Activated CD4-positive, alpha-beta memory T cell treated with anti-CD3 and anti-CD28 coated beads for 36 hours (primary cell): ENCODE measurements around the gene PTPRT. TPM values are rescaled to one million over a fixed set of nuclear protein-coding genes. Genes with fewer than 3 reads are reported as not detected.

Source experiments
- CTCF ChIA-PET: fragments of 350-600 bp; sonication (Branson Sonifier 250); formaldehyde crosslinking; loops from one replicate; lab custom pipeline; 2021; ENCODE audit warnings: antibody characterized with exemption, inconsistent platforms; lab: Charles Lee
- POLR2A ChIA-PET: fragments of 350-600 bp; sonication (Branson Sonifier 250); formaldehyde crosslinking; loops from one replicate; lab custom pipeline; 2021; ENCODE audit warnings: antibody characterized with exemption; lab: Charles Lee
- DNase-seq: peaks from one replicate; pipeline ENCODE4 v3.0.0-alpha.2; 2020
- H3K27ac Mint-ChIP-seq: one replicate; pipeline ENCODE4 v1.8.0; 2021; ENCODE audit warnings: mixed read lengths
- H3K27me3 Mint-ChIP-seq: one replicate; pipeline ENCODE4 v1.8.0; 2021; ENCODE audit warnings: mixed read lengths
- H3K36me3 Mint-ChIP-seq: one replicate; pipeline ENCODE4 v1.8.0; 2021; ENCODE audit warnings: mixed read lengths
- H3K4me1 Mint-ChIP-seq: one replicate; pipeline ENCODE4 v1.8.0; 2021; ENCODE audit warnings: low read depth, mixed read lengths
- H3K4me3 Mint-ChIP-seq: one replicate; pipeline ENCODE4 v1.8.0; 2021; ENCODE audit warnings: mild to moderate bottlenecking, mixed read lengths
- H3K9me3 Mint-ChIP-seq: one replicate; pipeline ENCODE4 v1.8.0; 2021; ENCODE audit warnings: mixed read lengths
- intact Hi-C: fragments of 100-400 bp; cut with micrococcal nuclease; formaldehyde crosslinking; loops from one replicate; pipeline ENCODE4 v1.15.1; 2023
- total RNA-seq, 2 experiments: library from RNA; stranded (reverse); gene quantifications; one replicate each; pipeline ENCODE4 v1.2.3, GENCODE V29; 2021

Gene PTPRT
- total RNA-seq, 2 experiments from 2014 or later: not detected

- POLR2A ChIA-PET: no interaction called here
- DNase-seq: no peak
- CTCF ChIA-PET: no interaction called here
- H3K9me3 Mint-ChIP-seq: no peaks in the 10 kb centered on the region
- H3K27me3 Mint-ChIP-seq: no peaks in the 10 kb centered on the region
- H3K36me3 Mint-ChIP-seq: no peaks in the 10 kb centered on the region
- no peaks in the 10 kb centered on the region for H3K4me1 Mint-ChIP-seq
- intact Hi-C loops: no loop called here
- no peak overlapping the region for H3K4me3 Mint-ChIP-seq
- H3K27ac Mint-ChIP-seq: no peak overlapping the region
Observed at GRCh38 chr20:43007525-43007924, 182.2 kb downstream of the PTPRT start.

- no peaks in the 10 kb centered on the region for H3K36me3 Mint-ChIP-seq
- POLR2A ChIA-PET: no interaction called here
Observed at GRCh38 chr20:43006651-43007375, 182.9 kb downstream of the PTPRT start.

GRCh38 chr20:43003318-43003944 is 186.3 kb downstream of the PTPRT start:
- no peak overlapping the region for H3K27ac Mint-ChIP-seq
- no peaks in the 10 kb centered on the region for H3K27me3 Mint-ChIP-seq
- no peaks in the 10 kb centered on the region for H3K9me3 Mint-ChIP-seq
- DNase-seq: no peak
- H3K36me3 Mint-ChIP-seq: no peaks in the 10 kb centered on the region
- POLR2A ChIA-PET: no interaction called here
- intact Hi-C loops: no loop called here
- H3K4me3 Mint-ChIP-seq: no peak overlapping the region
- no peaks in the 10 kb centered on the region for H3K4me1 Mint-ChIP-seq
- CTCF ChIA-PET: no interaction called here

More at GRCh38 chr20:43006651-43007375, 182.9 kb downstream of the PTPRT start:
- Mint-ChIP-seq H3K4me1 (no peaks in the 10 kb centered on the region), H3K4me3 (no peak overlapping the region), H3K27me3 (no peaks in the 10 kb centered on the region), H3K9me3 (no peaks in the 10 kb centered on the region), H3K27ac (no peak overlapping the region)
- intact Hi-C loops: no loop called here
- CTCF ChIA-PET: no interaction called here
- DNase-seq: no peak

- no peak for DNase-seq
- Mint-ChIP-seq H3K27me3 (no peaks in the 10 kb centered on the region), H3K4me3 (no peak overlapping the region), H3K27ac (no peak overlapping the region), H3K4me1 (no peaks in the 10 kb centered on the region), H3K36me3 (no peaks in the 10 kb centered on the region), H3K9me3 (peaks cover 7% of the 10 kb centered on the region)
- intact Hi-C loops: no loop called here
- ChIA-PET POLR2A (no interaction called here), CTCF (no interaction called here)
Observed at GRCh38 chr20:42996141-42996540, 193.6 kb downstream of the PTPRT start.

GRCh38 chr20:42988319-42988718 is 201.4 kb downstream of the PTPRT start:
- Mint-ChIP-seq H3K4me1 (no peaks in the 10 kb centered on the region), H3K4me3 (no peak overlapping the region), H3K36me3 (no peaks in the 10 kb centered on the region), H3K27me3 (no peaks in the 10 kb centered on the region), H3K9me3 (peaks cover 6% of the 10 kb centered on the region), H3K27ac (no peak overlapping the region)
- intact Hi-C loops: no loop called here
- CTCF ChIA-PET: no interaction called here
- POLR2A ChIA-PET: no interaction called here
- DNase-seq: no peak

GRCh38 chr20:42987376-42988114 is 202.2 kb downstream of the PTPRT start:
- ChIA-PET CTCF (no interaction called here), POLR2A (no interaction called here)
- H3K4me3 Mint-ChIP-seq: no peak overlapping the region
- H3K4me1 Mint-ChIP-seq: no peaks in the 10 kb centered on the region
- H3K27me3 Mint-ChIP-seq: no peaks in the 10 kb centered on the region
- DNase-seq: no peak
- intact Hi-C loops: no loop called here
- H3K9me3 Mint-ChIP-seq: peaks cover 6% of the 10 kb centered on the region
- H3K27ac Mint-ChIP-seq: no peak overlapping the region
- H3K36me3 Mint-ChIP-seq: no peaks in the 10 kb centered on the region

- H3K4me1 Mint-ChIP-seq: no peaks in the 10 kb centered on the region
- DNase-seq: no peak
- H3K36me3 Mint-ChIP-seq: no peaks in the 10 kb centered on the region
- intact Hi-C loops: no loop called here
- H3K27me3 Mint-ChIP-seq: no peaks in the 10 kb centered on the region
- POLR2A ChIA-PET: no interaction called here
- CTCF ChIA-PET: no interaction called here
- H3K9me3 Mint-ChIP-seq: peaks cover 6% of the 10 kb centered on the region
- no peak overlapping the region for H3K4me3 Mint-ChIP-seq
- H3K27ac Mint-ChIP-seq: no peak overlapping the region
Observed at GRCh38 chr20:42986143-42986773, 203.4 kb downstream of the PTPRT start.

- intact Hi-C loops: no loop called here
- CTCF ChIA-PET: no interaction called here
Observed at GRCh38 chr20:42985628-42986027, 204.1 kb downstream of the PTPRT start.

GRCh38 chr20:42982218-42982617 is 207.5 kb downstream of the PTPRT start:
- no peaks in the 10 kb centered on the region for H3K36me3 Mint-ChIP-seq
- intact Hi-C loops: no loop called here
- H3K27ac Mint-ChIP-seq: no peak overlapping the region
- POLR2A ChIA-PET: no interaction called here
- H3K27me3 Mint-ChIP-seq: no peaks in the 10 kb centered on the region
- no peak overlapping the region for H3K4me3 Mint-ChIP-seq
- DNase-seq: no peak
- CTCF ChIA-PET: no interaction called here
- H3K4me1 Mint-ChIP-seq: no peaks in the 10 kb centered on the region
- peaks cover 6% of the 10 kb centered on the region for H3K9me3 Mint-ChIP-seq

More at GRCh38 chr20:42985628-42986027, 204.1 kb downstream of the PTPRT start:
- Mint-ChIP-seq H3K36me3 (no peaks in the 10 kb centered on the region), H3K4me1 (no peaks in the 10 kb centered on the region), H3K27me3 (no peaks in the 10 kb centered on the region), H3K27ac (no peak overlapping the region), H3K9me3 (peaks cover 6% of the 10 kb centered on the region), H3K4me3 (no peak overlapping the region)
- POLR2A ChIA-PET: no interaction called here
- DNase-seq: no peak

GRCh38 chr20:42981253-42981652 is 208.5 kb downstream of the PTPRT start:
- no peak for DNase-seq
- H3K36me3 Mint-ChIP-seq: no peaks in the 10 kb centered on the region
- ChIA-PET CTCF (no interaction called here), POLR2A (no interaction called here)
- no peaks in the 10 kb centered on the region for H3K27me3 Mint-ChIP-seq
- intact Hi-C loops: no loop called here
- H3K9me3 Mint-ChIP-seq: peaks cover 6% of the 10 kb centered on the region
- no peaks in the 10 kb centered on the region for H3K4me1 Mint-ChIP-seq
- no peak overlapping the region for H3K4me3 Mint-ChIP-seq
- no peak overlapping the region for H3K27ac Mint-ChIP-seq

GRCh38 chr20:42979720-42980119 is 210.0 kb downstream of the PTPRT start:
- intact Hi-C loops: no loop called here
- no peak for DNase-seq
- Mint-ChIP-seq H3K4me1 (no peaks in the 10 kb centered on the region), H3K4me3 (no peak overlapping the region), H3K9me3 (peaks cover 5% of the 10 kb centered on the region), H3K27ac (no peak overlapping the region), H3K27me3 (no peaks in the 10 kb centered on the region), H3K36me3 (no peaks in the 10 kb centered on the region)
- POLR2A ChIA-PET: no interaction called here
- CTCF ChIA-PET: no interaction called here
